G401.6 (cell line): ENCODE results near the gene STUB1.

Experiments used
- FAIRE-seq: peaks from 2 replicates; lab custom pipeline; 2012; peaks lifted over from hg19 to GRCh38; lab: Jason Lieb, UNC

The STUB1 gene

DNA sequence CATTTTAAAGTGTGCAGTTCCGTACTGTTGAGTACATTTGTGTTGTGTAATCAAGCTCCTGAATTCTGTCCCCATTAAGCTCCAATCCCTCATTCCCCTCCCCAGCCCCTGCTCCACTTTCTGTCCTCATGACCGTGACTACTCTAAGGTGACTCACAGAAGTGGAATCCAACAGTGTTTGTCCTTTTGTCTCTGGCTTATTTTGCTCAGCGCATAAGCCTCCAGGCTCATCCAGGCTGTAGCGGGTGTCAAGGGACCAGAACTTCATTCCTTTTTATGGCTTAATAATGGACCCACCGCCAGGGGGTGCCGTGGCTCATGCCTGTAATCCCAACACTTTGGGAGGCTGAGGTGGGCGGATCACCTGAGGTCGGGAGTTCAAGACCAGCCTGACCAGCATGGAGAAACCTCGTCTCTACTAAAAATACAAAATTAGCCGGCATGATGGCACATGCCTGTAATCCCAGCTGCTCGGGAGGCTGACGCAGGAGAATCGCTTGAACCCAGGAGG lies 32.6 kb downstream of the STUB1 start:
- FAIRE-seq, result peak; percentile 99

- no peak for FAIRE-seq
These were observed 33.9 kb downstream of the STUB1 start for GRCh38 chr16:714079-714478.

- no peak for FAIRE-seq
These were observed 34.6 kb downstream of the STUB1 start, which contains the start of gene METRN for GRCh38 chr16:714558-715476. METRN (plus strand) TSS chr16:715118; CDS start chr16:715290, 172 bp downstream.

GRCh38 chr16:715477-716199 lies 35.4 kb downstream of the STUB1 start:
- no peak for FAIRE-seq

GRCh38 chr16:716200-716568 lies 36.0 kb downstream of the STUB1 start:
- FAIRE-seq, result no peak

- no peak for FAIRE-seq
These were observed 36.6 kb downstream of the STUB1 start for GRCh38 chr16:716768-717325.

- no peak for FAIRE-seq
These were observed 37.4 kb downstream of the STUB1 start for GRCh38 chr16:717450-718245.

GRCh38 chr16:718389-718788 lies 38.2 kb downstream of the STUB1 start:
- no peak for FAIRE-seq

GRCh38 chr16:718922-719321 lies 38.7 kb downstream of the STUB1 start:
- FAIRE-seq, result no peak

DNA sequence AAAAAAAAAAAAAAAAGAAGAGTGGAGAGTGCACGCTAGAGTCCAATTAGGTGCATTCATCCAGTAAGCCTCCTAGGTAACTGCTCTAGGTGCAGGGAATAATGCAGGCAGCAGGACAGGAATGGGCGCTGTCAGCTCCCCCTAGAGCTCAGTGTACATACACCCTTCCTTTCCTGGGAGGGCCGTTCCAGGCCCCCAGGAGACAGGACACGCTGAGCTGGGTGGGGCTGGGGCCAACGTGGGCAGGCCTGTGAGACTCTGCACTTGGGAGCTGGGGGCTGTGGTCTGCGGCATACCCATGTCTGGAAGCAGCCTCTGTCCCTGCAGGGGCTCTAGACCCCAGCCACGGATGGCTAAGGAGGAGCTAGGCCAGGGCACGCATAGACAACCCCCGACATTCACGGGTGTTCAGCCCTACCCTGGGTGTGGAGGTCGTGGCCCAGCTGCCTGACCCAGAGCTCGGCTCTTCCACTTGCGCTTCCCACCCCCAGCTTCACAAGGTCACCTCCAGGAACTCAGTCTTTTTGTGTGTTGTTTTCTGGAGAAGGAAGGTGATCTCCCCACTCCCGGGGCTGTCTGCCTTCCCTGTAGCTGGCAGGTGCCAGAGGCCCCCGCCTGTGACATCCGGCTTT lies 39.7 kb downstream of the STUB1 start:
- peak; percentile 89 for FAIRE-seq

DNA sequence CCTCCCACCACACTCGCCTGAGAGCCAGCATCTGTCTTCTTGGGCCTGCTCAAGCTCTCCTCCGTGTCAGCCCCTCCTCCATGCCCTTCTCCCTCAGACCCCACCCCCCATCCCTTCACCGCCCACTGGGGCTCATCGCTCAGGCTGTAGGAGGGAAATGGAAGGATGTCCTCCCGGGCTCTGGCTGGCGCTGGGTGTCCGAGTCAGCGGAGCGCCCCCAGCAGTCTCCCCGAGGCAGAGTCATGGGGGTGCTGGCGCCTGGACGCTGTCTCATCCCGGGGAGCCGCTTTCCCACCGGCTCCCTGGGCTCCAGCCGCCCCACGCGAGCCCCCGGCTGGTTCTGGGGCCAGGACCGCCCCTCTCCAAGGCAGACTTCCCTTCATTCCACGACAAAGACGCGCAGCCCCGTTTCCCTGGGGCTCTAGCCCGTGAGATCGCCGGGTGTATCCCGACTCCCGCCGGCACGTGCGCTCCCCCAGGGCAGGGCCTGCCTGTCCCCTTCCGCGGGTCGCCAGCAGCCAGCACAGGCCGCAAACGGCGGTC lies 40.3 kb downstream of the STUB1 start:
- peak; percentile 92 for FAIRE-seq

DNA sequence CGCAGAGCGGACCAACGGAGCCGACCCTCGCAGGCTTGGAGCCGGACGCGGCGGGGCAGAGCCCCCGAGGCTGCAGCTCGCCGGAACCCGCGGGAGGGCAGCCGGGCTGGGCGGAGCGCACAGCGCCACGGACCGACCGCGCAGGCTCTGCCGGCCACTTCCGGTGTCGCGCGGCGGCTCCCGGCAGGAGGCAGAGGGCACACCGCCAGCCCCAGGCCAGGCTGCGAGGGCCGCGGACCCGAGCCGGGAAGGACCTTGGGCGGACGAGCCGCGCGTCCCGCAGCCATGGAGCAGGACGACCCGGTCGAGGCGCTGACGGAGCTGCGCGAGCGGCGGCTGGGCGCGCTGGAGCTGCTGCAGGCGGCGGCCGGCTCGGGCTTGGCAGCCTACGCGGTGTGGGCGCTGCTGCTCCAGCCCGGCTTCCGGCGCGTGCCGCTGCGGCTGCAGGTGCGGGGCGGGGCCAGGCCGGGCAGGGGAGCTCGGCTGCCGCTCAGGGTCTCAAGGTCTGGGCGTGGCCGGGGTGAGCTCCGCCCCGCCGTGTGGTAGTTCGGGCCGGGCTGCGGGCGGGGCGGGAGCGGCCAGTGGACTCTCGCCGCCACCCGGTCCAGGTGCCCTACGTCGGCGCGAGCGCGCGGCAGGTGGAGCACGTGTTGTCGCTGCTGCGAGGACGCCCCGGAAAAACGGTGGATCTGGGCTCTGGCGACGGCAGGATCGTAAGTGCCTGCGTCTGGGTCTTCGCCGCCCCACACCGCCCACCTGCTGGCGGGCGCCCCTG lies 41.0 kb downstream of the STUB1 start, which contains the start of gene ANTKMT:
ANTKMT (plus strand) TSS at position 157 of the 775 bp plus-strand sequence; CDS start at position 286, 129 bp downstream.
- FAIRE-seq, result no peak

DNA sequence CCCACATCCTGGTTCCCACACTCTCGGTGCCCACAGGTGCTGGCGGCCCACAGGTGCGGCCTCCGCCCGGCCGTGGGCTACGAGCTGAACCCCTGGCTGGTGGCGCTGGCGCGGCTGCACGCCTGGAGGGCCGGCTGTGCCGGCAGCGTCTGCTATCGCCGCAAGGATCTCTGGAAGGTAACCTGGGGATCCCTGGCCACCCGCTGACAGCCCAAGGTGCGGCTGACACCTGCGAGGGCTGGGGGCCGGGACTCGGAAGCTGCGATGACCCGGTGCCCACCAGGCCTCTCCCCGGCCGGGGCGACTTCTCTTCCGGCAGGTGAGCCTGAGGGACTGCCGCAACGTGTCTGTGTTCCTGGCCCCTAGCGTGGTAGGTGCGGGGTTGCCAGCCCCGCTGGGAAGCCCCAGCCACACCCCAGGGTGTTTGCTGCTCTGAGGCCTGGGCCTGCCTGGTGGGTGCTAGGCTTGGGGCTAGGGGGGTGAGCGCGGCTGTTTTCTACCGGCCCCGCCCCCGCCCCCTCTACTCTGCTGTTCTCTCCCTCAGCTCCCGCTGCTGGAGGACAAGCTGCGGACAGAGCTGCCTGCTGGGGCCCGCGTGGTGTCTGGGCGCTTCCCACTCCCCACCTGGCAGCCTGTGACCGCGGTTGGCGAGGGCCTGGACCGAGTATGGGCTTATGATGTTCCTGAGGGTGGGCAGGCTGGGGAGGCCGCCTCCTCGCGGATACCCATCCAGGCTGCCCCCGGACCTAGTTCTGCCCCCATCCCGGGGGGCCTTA lies 41.7 kb downstream of the STUB1 start:
- no peak for FAIRE-seq

GRCh38 chr16:722835-723633 lies 42.8 kb downstream of the STUB1 start:
- FAIRE-seq, result no peak

DNA sequence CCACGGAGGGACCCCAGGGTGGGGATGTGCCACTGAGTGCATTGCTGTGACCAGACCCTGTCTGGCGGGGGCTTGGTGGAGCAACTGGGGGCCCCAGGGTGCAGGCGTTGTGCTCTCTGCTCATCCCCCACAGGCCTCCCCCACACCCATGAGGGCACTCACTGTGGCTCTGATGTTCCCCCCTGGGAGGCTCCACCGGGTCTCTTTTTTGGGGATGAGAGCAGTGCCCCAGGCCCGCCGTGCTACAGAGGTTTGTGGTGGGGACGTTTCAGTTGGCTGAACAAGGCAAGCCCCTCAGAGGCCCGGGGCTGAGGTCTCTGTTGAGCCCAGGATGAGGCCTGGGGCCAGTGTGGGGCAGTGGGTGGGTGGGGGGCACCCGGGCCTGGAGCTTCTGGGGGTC lies 43.5 kb downstream of the STUB1 start:
- FAIRE-seq, result no peak

GRCh38 chr16:724188-725040 lies 44.2 kb downstream of the STUB1 start:
- FAIRE-seq, result no peak

GRCh38 chr16:725041-725376 lies 44.8 kb downstream of the STUB1 start:
- FAIRE-seq, result no peak
